HG03066 (cell line): ENCODE results near the gene MYRF.

Experiments used
- ATAC-seq: cut with Tn5 transposase; IDR thresholded peaks from one replicate; pipeline ENCODE4 v1.9.1; 2021; ENCODE audit warnings: low read depth; ENCODE audit not compliant: unreplicated experiment

Gene MYRF

GRCh38 chr11:61814958-61815789 lies 62.7 kb downstream of the MYRF start:
- peak; percentile 60 for ATAC-seq

GRCh38 chr11:61815790-61816735 lies 63.6 kb downstream of the MYRF start:
- no peak for ATAC-seq

- ATAC-seq, result no peak
Measured at GRCh38 chr11:61816736-61817455, 64.5 kb downstream of the MYRF start, which contains the start of gene FADS1. FADS1 (minus strand) TSS chr11:61817003; CDS start chr11:61816929, 74 bp downstream.

GRCh38 chr11:61817471-61818202 lies 65.2 kb downstream of the MYRF start:
- ATAC-seq, result no peak

GRCh38 chr11:61820174-61820573 lies 67.7 kb downstream of the MYRF start:
- ATAC-seq, result no peak

- peak; percentile 16 for ATAC-seq
Measured at GRCh38 chr11:61826930-61827570, 74.6 kb downstream of the MYRF start.

- ATAC-seq, result peak; percentile 68
Measured at GRCh38 chr11:61827571-61828378, 75.3 kb downstream of the MYRF start, which contains the start of gene FADS2. FADS2 (plus strand) TSS chr11:61828300; CDS start chr11:61828391, 91 bp downstream.

GRCh38 chr11:61828379-61828628 lies 75.9 kb downstream of the MYRF start:
- no peak for ATAC-seq

GRCh38 chr11:61828629-61829407 lies 76.4 kb downstream of the MYRF start:
- ATAC-seq, result no peak

GRCh38 chr11:61829806-61830205 lies 77.4 kb downstream of the MYRF start:
- no peak for ATAC-seq

GRCh38 chr11:61830237-61831105 lies 78.0 kb downstream of the MYRF start:
- ATAC-seq, result no peak

GRCh38 chr11:61832207-61832606 lies 79.8 kb downstream of the MYRF start:
- no peak for ATAC-seq

GRCh38 chr11:61832754-61833153 lies 80.3 kb downstream of the MYRF start:
- ATAC-seq, result no peak

GRCh38 chr11:61833471-61833870 lies 81.0 kb downstream of the MYRF start:
- no peak for ATAC-seq

GRCh38 chr11:61833926-61834277 lies 81.5 kb downstream of the MYRF start:
- no peak for ATAC-seq

GRCh38 chr11:61834278-61835048 lies 82.0 kb downstream of the MYRF start:
- ATAC-seq, result peak; percentile 82

GRCh38 chr11:61836193-61836592 lies 83.8 kb downstream of the MYRF start:
- no peak for ATAC-seq
